ENCODE data around the gene FBN2. TPM values are rescaled to one million over a fixed set of nuclear protein-coding genes. Genes with fewer than 3 reads are reported as not detected.

FBN2 gene
- total RNA-seq, 1 experiment from 2014 or later: 0.42 TPM

- no peak for TF ChIP-seq ZBTB33 (IDR thresholded peaks at IDR 0.05; ENCODE audit: extremely low read depth, insufficient replicate concordance, low read length)
These were observed 134.7 kb downstream of the FBN2 start (continued) for GRCh38 chr5:128403333-128403732.

- ChIA-PET RAD21 (ENCODE audit: low non-redundant PET in 1 of 2, low total read pairs in 2 of 2, uncharacterized antibody in 2 of 2, unreplicated experiment in 2 of 2) (no interaction called here), CTCF (no interaction called here), POLR2A (no interaction called here)
- no TSS peak for BruUV-seq (replicated peaks)
- Histone ChIP-seq H3K9ac (ENCODE audit: low read length) (no peak overlapping the region), H3K27ac (ENCODE audit: low read depth, low read length) (no peak overlapping the region), H3K4me2 (ENCODE audit: low read length) (no peak overlapping the region), H3K36me3 (ENCODE audit: control insufficient read depth in 1 of 2, insufficient read depth in 2 of 2, low read length in 2 of 2) (no peaks in the 10 kb centered on the region), H3K9me2 (ENCODE audit: insufficient read depth) (no peaks in the 10 kb centered on the region), H3K79me2 (ENCODE audit: insufficient read depth, low read length) (no peaks in the 10 kb centered on the region), H3K9me3 (ENCODE audit: control insufficient read depth in 1 of 2, insufficient read depth in 1 of 2, low read depth in 1 of 2, low read length in 2 of 2) (no peaks in the 10 kb centered on the region), H2AFZ (ENCODE audit: low read depth, low read length, poor library complexity, severe bottlenecking) (no peak overlapping the region), H3K4me3 (replicated peaks in 1 of 2; ENCODE audit: low read depth in 1 of 2, low read length in 2 of 2) (no peak overlapping the region), H3K27me3 (ENCODE audit: insufficient read depth, low read length) (no peaks in the 10 kb centered on the region), H3K4me1 (ENCODE audit: control insufficient read depth in 1 of 2, insufficient read depth in 2 of 2, low read length in 2 of 2) (peaks cover 0 to 5% of the 10 kb centered on the region in 2 experiments; a peak in 1 of 4 replicates), H4K20me1 (ENCODE audit: insufficient read depth) (no peaks in the 10 kb centered on the region)
- DNase-seq (ENCODE audit: low read depth, low spot score): no peak
- no peak for ATAC-seq
- intact Hi-C loops (cut with micrococcal nuclease): no loop called here
- TF ChIP-seq EGR1 (IDR thresholded peaks at IDR 0.05; ENCODE audit: low read depth): no peak
- TF ChIP-seq RAD21 (IDR thresholded peaks at IDR 0.05; ENCODE audit: low read depth): no peak
- no peak for TF ChIP-seq FOSL1 (IDR thresholded peaks at IDR 0.05; ENCODE audit: low read depth)
- TF ChIP-seq ZNF274 (IDR thresholded peaks at IDR 0.05; ENCODE audit: low read depth, low read length): no peak
- TF ChIP-seq ELF1 (IDR thresholded peaks at IDR 0.05; ENCODE audit: borderline replicate concordance, low read depth): no peak
- TF ChIP-seq YY1 (IDR thresholded peaks at IDR 0.05; ENCODE audit: extremely low read depth, insufficient replicate concordance, low read depth, low read length): no peak
- TF ChIP-seq EZH2 (IDR thresholded peaks at IDR 0.05): no peak
- TF ChIP-seq MAX (IDR thresholded peaks at IDR 0.05): no peak
- no peak for TF ChIP-seq SIN3A (IDR thresholded peaks at IDR 0.05; ENCODE audit: low read depth)
- TF ChIP-seq POLR2A (IDR thresholded peaks at IDR 0.05; ENCODE audit: borderline replicate concordance, extremely low read depth, insufficient read depth, insufficient read length): no peak
- no peak for TF ChIP-seq ZFX (IDR thresholded peaks at IDR 0.05)
- TF ChIP-seq POLR2AphosphoS5 (IDR thresholded peaks at IDR 0.05; ENCODE audit: low read depth, low read length): no peak
- no peak for TF ChIP-seq TCF7L2 (IDR thresholded peaks at IDR 0.05; ENCODE audit: borderline replicate concordance, extremely low read depth, insufficient read depth, insufficient read length)
- no peak for TF ChIP-seq EZH2phosphoT487 (IDR thresholded peaks at IDR 0.05; ENCODE audit: borderline replicate concordance)
- no peak for TF ChIP-seq REST (IDR thresholded peaks at IDR 0.05; ENCODE audit: low read depth)
- TF ChIP-seq SP1 (IDR thresholded peaks at IDR 0.05; ENCODE audit: low read depth): no peak
These were observed 135.5 kb downstream of the FBN2 start for GRCh38 chr5:128402506-128402905.
